D721Med (cell line): ENCODE data around the gene S100A2.
"Not testable (repeated sequence)": the region's sequence is repeated elsewhere in the genome, so short reads cannot be mapped to it uniquely, and the experiment has no call there.

Source experiments
- DNase-seq: peaks from one replicate; pipeline ENCODE4 v3.0.0; 2011; ENCODE audit warnings: low spot score; ENCODE audit not compliant: insufficient read length
- FAIRE-seq: peaks from 2 replicates; lab custom pipeline; 2011; peaks lifted over from hg19 to GRCh38; lab: Jason Lieb, UNC
- CTCF ChIP-seq: IDR thresholded peaks from 2 replicates; pipeline ENCODE4 v1.5.1; 2012; ENCODE audit warnings: mild to moderate bottlenecking, control low read depth; ENCODE audit not compliant: insufficient read depth; ENCODE audit errors: missing control alignments

S100A2 gene

GRCh38 chr1:153520818-153521476, 44.7 kb downstream of the S100A2 start:
- no peak for DNase-seq
- no peak for FAIRE-seq
- TF ChIP-seq CTCF, result no peak

GRCh38 chr1:153520137-153520691, 45.4 kb downstream of the S100A2 start:
- DNase-seq, FAIRE-seq: not testable (repeated sequence)

GRCh38 chr1:153519242-153519641, 46.4 kb downstream of the S100A2 start:
- no peak for TF ChIP-seq CTCF
- DNase-seq (no peak), FAIRE-seq (no peak)

GRCh38 chr1:153515504-153516394, 49.9 kb downstream of the S100A2 start:
- DNase-seq (no peak), FAIRE-seq (no peak)
- no peak for TF ChIP-seq CTCF

- TF ChIP-seq CTCF, result no peak
- no peak for DNase-seq
- FAIRE-seq, result no peak
Measured at GRCh38 chr1:153513666-153514065, 52.0 kb downstream of the S100A2 start.

GRCh38 chr1:153513023-153513422, 52.6 kb downstream of the S100A2 start:
- no peak for DNase-seq
- TF ChIP-seq CTCF, result no peak
- FAIRE-seq, result no peak
